Activated CD8-positive, alpha-beta memory T cell treated with anti-CD3 and anti-CD28 coated beads, Interleukin-2, amount 10 ng/mL, durations not matched to agents 7 days and 5 days (primary cell): Measurements from ENCODE around the gene CD27. TPM values are rescaled to one million over a fixed set of nuclear protein-coding genes. Genes with fewer than 3 reads are reported as not detected.
"Not testable (repeated sequence)": the region's sequence is repeated elsewhere in the genome, so short reads cannot be mapped to it uniquely, and the experiment has no call there.

Source experiments
- ATAC-seq: fragments of 150-1000 bp; cut with Tn5 transposase; one replicate; pipeline ENCODE4 v1.10.0; 2021; ENCODE audit warnings: moderate library complexity
- CTCF ChIA-PET: fragments of 350-600 bp; sonication (Branson Sonifier 250); formaldehyde crosslinking; loops from one replicate; lab custom pipeline; 2021; ENCODE audit warnings: antibody characterized with exemption; lab: Charles Lee
- DNase-seq: peaks from one replicate; pipeline ENCODE4 v3.0.0-alpha.2; 2020
- H3K27ac Mint-ChIP-seq: one replicate; pipeline ENCODE4 v1.8.0; 2021; ENCODE audit warnings: mild to moderate bottlenecking, mixed read lengths
- H3K27me3 Mint-ChIP-seq: one replicate; pipeline ENCODE4 v1.8.0; 2021; ENCODE audit warnings: mixed read lengths
- H3K36me3 Mint-ChIP-seq: one replicate; pipeline ENCODE4 v1.8.0; 2021; ENCODE audit warnings: mild to moderate bottlenecking, mixed read lengths
- H3K4me1 Mint-ChIP-seq: one replicate; pipeline ENCODE4 v1.8.0; 2021; ENCODE audit warnings: mixed read lengths
- H3K4me3 Mint-ChIP-seq: one replicate; pipeline ENCODE4 v1.8.0; 2021; ENCODE audit warnings: mild to moderate bottlenecking, moderate library complexity, mixed read lengths
- H3K9me3 Mint-ChIP-seq: one replicate; pipeline ENCODE4 v1.8.0; 2022; ENCODE audit warnings: low read depth, mixed read lengths
- total RNA-seq, 2 experiments: library from RNA; stranded (reverse); gene quantifications; one replicate each; pipeline ENCODE4 v1.2.3, GENCODE V29; 2021

CD27 gene
- total RNA-seq, 2 experiments from 2014 or later: 44.9 to 67.3 TPM

DNA sequence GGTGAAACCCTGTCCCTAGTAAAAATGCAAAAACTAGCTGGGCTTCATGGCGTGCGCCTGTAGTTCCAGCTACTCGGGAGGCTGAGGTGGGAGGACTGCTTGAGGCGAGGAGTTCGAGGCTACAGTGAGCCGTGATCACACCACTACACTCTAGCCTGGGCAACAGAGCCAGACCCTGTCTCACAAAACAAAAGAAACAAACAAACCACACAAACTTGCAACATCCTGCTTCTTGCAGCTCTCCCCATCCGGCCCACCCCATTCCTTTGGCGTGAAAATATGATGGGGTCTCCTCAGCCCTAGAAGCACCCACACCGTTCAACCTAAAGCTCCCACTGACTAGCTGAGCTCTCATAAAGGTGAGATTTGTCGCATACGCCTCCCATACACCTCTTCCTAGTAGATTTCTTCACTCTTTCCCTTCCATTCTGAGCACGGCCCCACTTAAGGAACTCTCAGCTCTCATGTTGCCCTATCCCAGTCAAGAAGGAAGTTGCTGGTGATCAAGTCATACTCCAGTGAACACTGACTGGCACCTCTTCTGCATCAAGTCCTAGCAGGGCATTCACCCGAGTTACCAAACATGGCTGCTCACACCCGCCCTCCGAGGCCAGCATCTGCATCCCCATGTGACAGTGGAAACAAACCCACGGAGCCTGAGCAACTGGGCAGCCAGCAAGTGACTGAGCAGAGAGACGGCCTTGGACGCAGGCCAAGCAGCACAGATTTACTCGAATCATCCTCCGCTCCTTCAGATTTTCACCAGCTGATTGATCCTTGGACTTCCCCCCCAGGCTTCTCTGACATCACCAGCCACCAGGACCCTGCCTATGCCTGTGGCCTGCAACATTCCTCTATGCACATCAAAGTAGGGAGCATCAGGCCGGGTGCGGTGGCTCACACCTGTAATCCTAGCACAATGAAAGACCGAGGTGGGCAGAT lies 18.9 kb upstream of the CD27 start:
- H3K9me3 Mint-ChIP-seq: no peaks in the 10 kb centered on the region
- CTCF ChIA-PET: interaction anchor here (0.7 to 8.1 kb wide), 16 partner anchors 9 to 328 kb away, joined by 3 to 171 read pairs (median 6); partner anchors contain the start of genes COPS7A, GAPDH, TAPBPL and VAMP1
- H3K36me3 Mint-ChIP-seq: no peaks in the 10 kb centered on the region
- H3K4me3 Mint-ChIP-seq: peak overlapping the region; percentile 14
- H3K27me3 Mint-ChIP-seq: peaks cover under 1% of the 10 kb centered on the region
- no peak for DNase-seq
- H3K4me1 Mint-ChIP-seq: peaks cover 59% of the 10 kb centered on the region
- peak overlapping the region; percentile 92 for H3K27ac Mint-ChIP-seq
- ATAC-seq: no peak

DNA sequence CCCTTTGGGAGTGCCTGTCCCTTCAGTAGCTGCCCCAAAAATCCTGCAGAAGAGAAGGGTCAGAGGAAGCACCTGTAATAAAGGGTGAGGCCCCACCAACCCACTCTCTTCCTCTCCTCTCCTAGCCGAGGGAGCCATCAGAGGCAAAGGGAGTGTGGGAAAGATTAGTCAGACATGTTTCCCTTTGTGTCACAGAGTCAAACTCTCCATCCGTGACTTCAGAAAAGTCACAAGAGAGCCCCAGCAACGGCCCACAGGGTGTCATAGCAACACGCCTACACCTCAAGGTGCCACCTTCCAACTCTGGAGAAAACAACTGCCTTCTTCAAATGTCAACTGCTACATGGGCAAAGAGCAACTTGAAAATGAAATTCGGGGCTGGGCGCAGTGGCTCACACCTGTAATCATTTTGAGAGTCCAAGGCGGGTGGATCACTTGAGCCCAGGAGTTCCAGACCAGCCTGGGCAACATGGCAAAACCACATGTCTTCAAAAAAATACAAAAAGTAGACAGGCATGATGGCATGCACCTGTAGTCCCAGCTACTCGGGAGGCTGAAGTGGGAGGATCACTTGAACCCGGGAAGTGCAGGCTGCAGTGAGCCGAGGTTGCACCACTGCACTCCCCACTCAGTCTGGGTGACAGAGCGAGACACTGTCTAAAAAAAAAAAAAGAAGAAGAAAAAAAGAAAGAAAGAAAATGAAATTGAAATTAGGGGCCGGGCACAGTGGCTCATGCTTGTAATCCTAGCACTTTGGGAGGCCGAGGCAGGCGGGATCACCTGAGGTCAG lies 17.7 kb upstream of the CD27 start:
- CTCF ChIA-PET: interaction anchor here (0.7 to 8.1 kb wide), 9 partner anchors 12 to 111 kb away, joined by 3 to 171 read pairs (median 6); partner anchors contain the start of genes GAPDH and VAMP1
- H3K27me3 Mint-ChIP-seq: no peaks in the 10 kb centered on the region
- ATAC-seq (peak; percentile 75), DNase-seq (peak; percentile 92)
- peak overlapping the region; percentile 92 for H3K27ac Mint-ChIP-seq
- no peaks in the 10 kb centered on the region for H3K9me3 Mint-ChIP-seq
- peak overlapping the region; percentile 56 for H3K4me3 Mint-ChIP-seq
- H3K36me3 Mint-ChIP-seq: no peaks in the 10 kb centered on the region
- H3K4me1 Mint-ChIP-seq: peaks cover 66% of the 10 kb centered on the region

GRCh38 chr12:6427796-6428195 lies 17.0 kb upstream of the CD27 start:
- Mint-ChIP-seq H3K27ac (peak overlapping the region; percentile 92), H3K4me1 (peaks cover 69% of the 10 kb centered on the region), H3K4me3 (peak overlapping the region; percentile 56)
- not testable (repeated sequence) for DNase-seq, H3K9me3 Mint-ChIP-seq, ATAC-seq, H3K36me3 Mint-ChIP-seq, H3K27me3 Mint-ChIP-seq
- CTCF ChIA-PET: interaction anchor here (0.9 to 8.1 kb wide), 6 partner anchors 11 to 110 kb away, joined by 4 to 171 read pairs (median 23); partner anchors contain the start of genes GAPDH and VAMP1

- Mint-ChIP-seq H3K4me3 (no peak overlapping the region), H3K27me3 (no peaks in the 10 kb centered on the region), H3K36me3 (no peaks in the 10 kb centered on the region), H3K4me1 (peaks cover 70% of the 10 kb centered on the region), H3K9me3 (no peaks in the 10 kb centered on the region), H3K27ac (peak overlapping the region; percentile 92)
- ATAC-seq (no peak), DNase-seq (no peak)
- CTCF ChIA-PET: interaction anchor here (0.9 to 8.1 kb wide), 4 partner anchors 23 to 109 kb away, joined by 3 to 171 read pairs (median 38); partner anchors contain the start of genes GAPDH and TAPBPL
These were observed 16.4 kb upstream of the CD27 start for GRCh38 chr12:6428326-6428725.

GRCh38 chr12:6430124-6430989 lies 14.4 kb upstream of the CD27 start:
- H3K4me1 Mint-ChIP-seq: peaks cover 71% of the 10 kb centered on the region
- CTCF ChIA-PET: no interaction called here
- no peak for ATAC-seq

GRCh38 chr12:6432991-6433390 lies 11.8 kb upstream of the CD27 start:
- CTCF ChIA-PET: interaction anchor here (0.8 to 6.7 kb wide), 6 partner anchors 9 to 107 kb away, joined by 3 to 43 read pairs (median 14); partner anchors contain the start of genes CD27 and TAPBPL
- H3K4me1 Mint-ChIP-seq: peaks cover 49% of the 10 kb centered on the region
- H3K27me3 Mint-ChIP-seq: no peaks in the 10 kb centered on the region
- H3K4me3 Mint-ChIP-seq: no peak overlapping the region
- ATAC-seq (no peak), DNase-seq (no peak)
- H3K9me3 Mint-ChIP-seq: no peaks in the 10 kb centered on the region
- no peaks in the 10 kb centered on the region for H3K36me3 Mint-ChIP-seq
- peak overlapping the region; percentile 72 for H3K27ac Mint-ChIP-seq

More at GRCh38 chr12:6430124-6430989, 14.4 kb upstream of the CD27 start:
- no peaks in the 10 kb centered on the region for H3K36me3 Mint-ChIP-seq
- H3K27ac Mint-ChIP-seq: peak overlapping the region; percentile 61
- peak; percentile 57 for DNase-seq
- no peaks in the 10 kb centered on the region for H3K9me3 Mint-ChIP-seq
- no peak overlapping the region for H3K4me3 Mint-ChIP-seq
- H3K27me3 Mint-ChIP-seq: no peaks in the 10 kb centered on the region

DNA sequence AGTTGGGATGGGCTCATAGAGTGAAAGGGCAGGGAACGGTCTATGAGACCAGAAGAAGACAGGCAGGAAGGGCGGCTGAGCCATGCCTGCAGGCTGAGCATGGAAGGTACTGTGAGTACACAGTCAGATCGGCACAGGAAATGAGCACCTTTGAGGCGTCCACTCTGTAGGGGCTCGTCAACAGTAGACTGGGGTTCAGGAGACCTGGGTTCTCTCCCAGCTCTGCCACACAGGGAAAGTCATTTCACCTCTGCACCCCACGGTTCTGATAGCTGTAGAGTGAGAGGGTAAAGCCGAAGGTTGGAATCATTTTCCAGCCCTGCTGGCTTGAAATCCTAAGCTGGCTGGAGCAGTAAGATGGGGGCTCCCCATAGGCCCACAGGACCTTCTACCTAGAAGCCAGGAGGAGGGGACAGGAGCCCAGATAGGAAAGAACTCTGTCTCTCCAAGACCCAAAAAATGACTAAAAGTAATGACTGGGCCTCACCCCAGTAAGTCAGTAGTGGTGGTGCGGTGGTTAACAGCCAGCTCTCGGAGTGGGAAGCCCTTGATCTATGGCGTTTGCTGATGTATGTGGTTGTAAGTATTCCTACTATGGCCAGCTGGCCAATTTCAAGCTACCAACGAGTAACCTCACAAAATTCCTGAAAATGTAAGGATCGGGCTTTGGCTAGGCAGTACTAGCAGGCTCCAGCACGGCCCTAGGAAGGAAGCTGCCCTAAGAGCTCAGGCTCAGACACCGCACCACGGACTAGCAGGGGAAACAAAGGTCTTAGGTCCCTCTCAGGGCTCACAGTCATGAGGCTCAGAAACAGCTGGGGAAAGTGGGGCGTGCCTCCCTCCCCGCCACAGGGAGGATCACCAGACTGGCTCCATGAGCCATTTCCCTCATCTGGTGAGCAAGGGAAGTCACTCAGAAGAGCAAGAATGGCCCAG lies 10.3 kb upstream of the CD27 start:
- Mint-ChIP-seq H3K4me1 (peaks cover 49% of the 10 kb centered on the region), H3K27ac (peak overlapping the region; percentile 86), H3K36me3 (no peaks in the 10 kb centered on the region), H3K9me3 (no peaks in the 10 kb centered on the region), H3K4me3 (peak overlapping the region; percentile 58), H3K27me3 (no peaks in the 10 kb centered on the region)
- peak; percentile 68 for DNase-seq
- CTCF ChIA-PET: interaction anchor here (1.1 to 6.7 kb wide), 7 partner anchors 9 to 104 kb away, joined by 3 to 43 read pairs (median 13); partner anchors contain the start of genes CD27 and TAPBPL
- ATAC-seq: peak; percentile 85

DNA sequence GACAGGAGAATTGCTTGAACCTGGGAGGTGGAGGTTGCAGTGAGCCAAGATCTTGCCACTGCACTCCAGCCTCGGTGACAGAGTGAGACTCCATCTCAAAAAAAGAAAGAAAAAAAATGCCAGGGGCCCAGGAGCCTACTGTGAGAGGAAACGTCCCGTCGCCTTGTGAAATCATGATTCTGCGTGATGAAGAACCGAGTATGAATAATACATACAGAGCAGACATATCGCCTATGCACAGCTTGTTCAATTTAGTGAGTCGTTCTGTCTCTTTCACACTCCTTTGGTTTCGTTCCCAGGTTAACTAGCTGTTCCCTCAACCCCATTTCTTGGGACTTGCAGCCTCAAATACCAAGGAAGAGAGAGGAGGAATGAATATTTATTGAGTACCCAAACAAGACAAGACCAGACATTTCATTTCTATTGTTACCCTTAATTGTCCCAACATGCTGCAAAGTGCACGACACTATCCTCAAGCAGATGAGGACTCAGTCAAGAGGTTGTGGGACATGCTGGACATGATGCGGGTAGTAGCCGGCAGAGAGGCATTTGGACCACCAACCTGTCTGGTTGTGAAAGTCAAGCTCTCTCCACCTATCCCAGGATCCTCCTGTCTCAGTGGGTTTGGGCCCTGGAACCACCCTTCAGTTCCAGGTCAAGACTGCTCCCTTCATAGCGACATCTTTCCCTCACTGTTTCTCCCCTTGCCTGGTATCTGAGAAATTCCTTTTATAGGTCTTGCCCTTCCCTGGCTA lies 8.6 kb upstream of the CD27 start:
- H3K36me3 Mint-ChIP-seq: no peaks in the 10 kb centered on the region
- H3K27ac Mint-ChIP-seq: no peak overlapping the region
- no peak for DNase-seq
- H3K4me1 Mint-ChIP-seq: peaks cover 38% of the 10 kb centered on the region
- ATAC-seq: no peak
- CTCF ChIA-PET: interaction anchor here (0.7 to 6.7 kb wide), 4 partner anchors 9 to 29 kb away, joined by 3 to 43 read pairs (median 4); partner anchors contain the start of gene CD27
- H3K9me3 Mint-ChIP-seq: no peaks in the 10 kb centered on the region
- H3K4me3 Mint-ChIP-seq: no peak overlapping the region
- no peaks in the 10 kb centered on the region for H3K27me3 Mint-ChIP-seq

DNA sequence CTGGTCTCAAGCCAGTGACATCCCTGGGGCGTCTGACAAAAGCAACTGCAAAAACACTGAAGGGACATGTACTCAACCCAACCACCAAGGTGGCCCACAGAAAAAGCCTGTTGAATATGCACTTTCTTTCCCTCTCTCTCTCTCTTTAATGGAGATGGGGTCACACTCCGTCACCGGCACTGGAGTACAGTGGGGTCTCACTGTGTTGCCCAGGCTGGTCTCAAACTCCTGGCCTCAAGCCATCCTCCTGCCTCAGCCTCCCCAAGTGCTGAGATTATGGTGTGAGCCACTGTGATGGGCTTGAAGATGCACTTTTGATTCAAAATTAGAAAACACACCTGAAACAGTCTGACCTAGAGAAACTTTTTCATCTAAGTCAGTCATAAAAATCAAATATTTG lies 7.2 kb upstream of the CD27 start:
- Mint-ChIP-seq H3K36me3 (peaks cover 1% of the 10 kb centered on the region), H3K4me1 (peaks cover 38% of the 10 kb centered on the region), H3K4me3 (no peak overlapping the region), H3K27ac (no peak overlapping the region), H3K27me3 (no peaks in the 10 kb centered on the region), H3K9me3 (no peaks in the 10 kb centered on the region)
- ATAC-seq (no peak), DNase-seq (no peak)
- CTCF ChIA-PET: interaction anchor here (1.3 to 6.7 kb wide), 4 partner anchors 8 to 103 kb away, joined by 3 to 43 read pairs (median 10); partner anchors contain the start of gene CD27

- H3K27me3 Mint-ChIP-seq: no peaks in the 10 kb centered on the region
- DNase-seq (no peak), ATAC-seq (no peak)
- peaks cover 40% of the 10 kb centered on the region for H3K4me1 Mint-ChIP-seq
- peaks cover 1% of the 10 kb centered on the region for H3K36me3 Mint-ChIP-seq
- no peaks in the 10 kb centered on the region for H3K9me3 Mint-ChIP-seq
- H3K27ac Mint-ChIP-seq: no peak overlapping the region
- H3K4me3 Mint-ChIP-seq: no peak overlapping the region
- CTCF ChIA-PET: interaction anchor here (1.3 to 2.7 kb wide), 6 partner anchors 12 to 104 kb away, joined by 3 to 15 read pairs (median 5); partner anchors contain the start of gene TAPBPL
These were observed 6.4 kb upstream of the CD27 start for GRCh38 chr12:6438345-6438744.

DNA sequence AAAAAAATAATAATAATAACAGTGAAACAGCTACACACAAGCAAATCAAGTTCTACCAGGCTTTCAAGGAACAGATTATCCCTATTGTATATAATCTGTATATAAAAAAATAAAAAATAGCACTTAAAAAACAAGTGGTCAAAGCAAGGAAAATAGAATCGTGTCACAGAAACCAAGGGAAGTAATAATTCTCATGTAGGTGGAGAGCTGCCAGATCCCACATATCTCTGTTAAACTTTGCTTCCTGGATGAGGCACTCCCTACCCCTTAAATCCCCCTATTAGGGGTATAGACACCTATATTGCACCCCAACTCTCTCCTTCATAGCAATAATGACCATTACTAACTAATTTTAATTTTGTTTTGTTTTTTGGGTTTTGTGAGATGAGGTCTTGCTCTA lies 4.4 kb upstream of the CD27 start:
- H3K36me3 Mint-ChIP-seq: peaks cover 5% of the 10 kb centered on the region
- H3K27me3 Mint-ChIP-seq: no peaks in the 10 kb centered on the region
- no peaks in the 10 kb centered on the region for H3K9me3 Mint-ChIP-seq
- ATAC-seq: no peak
- H3K4me1 Mint-ChIP-seq: peaks cover 43% of the 10 kb centered on the region
- DNase-seq: no peak
- H3K4me3 Mint-ChIP-seq: no peak overlapping the region
- CTCF ChIA-PET: interaction anchor here (1.0 to 2.7 kb wide), 3 partner anchors 11 to 25 kb away, joined by 4 to 15 read pairs (median 9); no protein-coding TSS in a partner anchor
- H3K27ac Mint-ChIP-seq: no peak overlapping the region
